NCI-H2196 treated with DMSO at 0.1 percent for 48 hours (cell line): ENCODE data around the gene ESPNL.
"Not testable (repeated sequence)": the region's sequence is repeated elsewhere in the genome, so short reads cannot be mapped to it uniquely, and the experiment has no call there.

ENCODE experiments used
- DNase-seq: peaks from one replicate; lab custom pipeline; 2025; ENCODE audit not compliant: unreplicated experiment; lab: John Stamatoyannopoulos, UW

The ESPNL gene

GRCh38 chr2:238100049-238100820 lies at the start of gene ESPNL:
Gene ESPNL (plus strand): TSS chr2:238100340. CDS start chr2:238100420, 80 bp downstream.
- DNase-seq: no peak

GRCh38 chr2:238053191-238053776 lies 46.9 kb upstream of the ESPNL start:
- DNase-seq: no peak

- DNase-seq: no peak
These were observed 44.3 kb upstream of the ESPNL start for GRCh38 chr2:238055841-238056240.

- not testable (repeated sequence) for DNase-seq
These were observed 42.2 kb upstream of the ESPNL start for GRCh38 chr2:238057696-238058575.

GRCh38 chr2:238059505-238059904 lies 40.6 kb upstream of the ESPNL start:
- DNase-seq: no peak

- no peak for DNase-seq
These were observed 40.0 kb upstream of the ESPNL start for GRCh38 chr2:238060096-238060541.

GRCh38 chr2:238060542-238061314 lies 39.4 kb upstream of the ESPNL start, which contains the start of gene SCLY:
Gene SCLY (plus strand): TSS chr2:238061001. CDS start chr2:238061055, 54 bp downstream.
- DNase-seq: peak; percentile 92

GRCh38 chr2:238061315-238062202 lies 38.6 kb upstream of the ESPNL start:
- DNase-seq: no peak

- DNase-seq: no peak
These were observed 36.5 kb upstream of the ESPNL start for GRCh38 chr2:238063414-238064189.

- no peak for DNase-seq
These were observed 35.8 kb upstream of the ESPNL start for GRCh38 chr2:238064376-238064775.

GRCh38 chr2:238065071-238065846 lies 34.9 kb upstream of the ESPNL start:
- no peak for DNase-seq

- no peak for DNase-seq
These were observed 33.9 kb upstream of the ESPNL start for GRCh38 chr2:238066218-238066617.

- not testable (repeated sequence) for DNase-seq
These were observed 33.4 kb upstream of the ESPNL start for GRCh38 chr2:238066718-238067117.

- DNase-seq: no peak
These were observed 32.2 kb upstream of the ESPNL start for GRCh38 chr2:238067939-238068338.

- no peak for DNase-seq
These were observed 31.0 kb upstream of the ESPNL start for GRCh38 chr2:238069021-238069709.

GRCh38 chr2:238069877-238070276 lies 30.3 kb upstream of the ESPNL start:
- DNase-seq: no peak

GRCh38 chr2:238075397-238075796 lies 24.7 kb upstream of the ESPNL start:
- DNase-seq: no peak

- no peak for DNase-seq
These were observed 22.8 kb upstream of the ESPNL start for GRCh38 chr2:238077292-238077691.
